Mesothelial cell of epicardium (in vitro differentiated cells): ENCODE results near the gene TRPM3. TPM values are rescaled to one million over a fixed set of nuclear protein-coding genes. Genes with fewer than 3 reads are reported as not detected.

Experiments
- DNase-seq, 2 experiments: peaks; one replicate each; pipeline ENCODE4 v3.0.0; 2021; ENCODE audit warnings: low spot score in 2 of 2; ENCODE audit not compliant: unreplicated experiment in 2 of 2
- H3K27ac Mint-ChIP-seq: 2 replicates; pipeline ENCODE4 v1.8.0; 2021; ENCODE audit warnings: mixed read lengths
- H3K27me3 Mint-ChIP-seq: 2 replicates; pipeline ENCODE4 v1.8.0; 2021; ENCODE audit warnings: low read depth, mixed read lengths
- H3K36me3 Mint-ChIP-seq: 2 replicates; pipeline ENCODE4 v1.8.0; 2021; ENCODE audit warnings: mixed read lengths
- H3K4me1 Mint-ChIP-seq: 2 replicates; pipeline ENCODE4 v1.8.0; 2021; ENCODE audit warnings: mixed read lengths
- H3K4me3 Mint-ChIP-seq: 2 replicates; pipeline ENCODE4 v1.8.0; 2021; ENCODE audit warnings: mild to moderate bottlenecking, moderate library complexity, mixed read lengths
- H3K9me3 Mint-ChIP-seq: 2 replicates; pipeline ENCODE4 v1.8.0; 2021; ENCODE audit warnings: mixed read lengths
- CTCF ChIP-seq: fragments of 200-600 bp; sonication (generic); IDR thresholded peaks from one replicate; pipeline ENCODE4 v1.5.0; 2021; ENCODE audit warnings: antibody characterized with exemption; ENCODE audit not compliant: unreplicated experiment
- total RNA-seq: library from RNA; stranded (reverse); gene quantifications from 3 replicates; pipeline ENCODE4 v1.2.1, GENCODE V29; 2021

The TRPM3 gene
- total RNA-seq, 1 donor from 2014 or later = 1.6 TPM

GRCh38 chr9:70998962-70999361 is 122.5 kb downstream of the TRPM3 start:
- H3K27me3 Mint-ChIP-seq = no peaks in the 10 kb centered on the region
- TF ChIP-seq CTCF = no peak
- H3K36me3 Mint-ChIP-seq = no peaks in the 10 kb centered on the region
- peaks cover 6% of the 10 kb centered on the region for H3K9me3 Mint-ChIP-seq
- peaks cover 15% of the 10 kb centered on the region for H3K4me1 Mint-ChIP-seq
- no peak overlapping the region for H3K4me3 Mint-ChIP-seq
- DNase-seq = no peak
- H3K27ac Mint-ChIP-seq = no peak overlapping the region

GRCh38 chr9:70995511-70995910 is 125.9 kb downstream of the TRPM3 start:
- no peak for DNase-seq
- H3K9me3 Mint-ChIP-seq = no peaks in the 10 kb centered on the region
- H3K27ac Mint-ChIP-seq = no peak overlapping the region
- no peak overlapping the region for H3K4me3 Mint-ChIP-seq
- TF ChIP-seq CTCF = no peak
- H3K4me1 Mint-ChIP-seq = peaks cover 15% of the 10 kb centered on the region
- H3K36me3 Mint-ChIP-seq = no peaks in the 10 kb centered on the region
- H3K27me3 Mint-ChIP-seq = no peaks in the 10 kb centered on the region

- Mint-ChIP-seq H3K27ac (no peak overlapping the region), H3K27me3 (no peaks in the 10 kb centered on the region), H3K36me3 (no peaks in the 10 kb centered on the region), H3K4me1 (peaks cover 15% of the 10 kb centered on the region), H3K4me3 (no peak overlapping the region), H3K9me3 (no peaks in the 10 kb centered on the region)
- no peak for DNase-seq
- no peak for TF ChIP-seq CTCF
These were observed 126.8 kb downstream of the TRPM3 start for GRCh38 chr9:70994582-70994981.

- peaks cover 14% of the 10 kb centered on the region for H3K9me3 Mint-ChIP-seq
- TF ChIP-seq CTCF = no peak
- H3K36me3 Mint-ChIP-seq = no peaks in the 10 kb centered on the region
- no peaks in the 10 kb centered on the region for H3K4me1 Mint-ChIP-seq
- no peak for DNase-seq
- H3K27me3 Mint-ChIP-seq = no peaks in the 10 kb centered on the region
- no peak overlapping the region for H3K27ac Mint-ChIP-seq
- H3K4me3 Mint-ChIP-seq = no peak overlapping the region
These were observed 132.9 kb downstream of the TRPM3 start for GRCh38 chr9:70988551-70988950.

- no peak overlapping the region for H3K4me3 Mint-ChIP-seq
- TF ChIP-seq CTCF = no peak
- DNase-seq = no peak
- peaks cover 19% of the 10 kb centered on the region for H3K9me3 Mint-ChIP-seq
- H3K27me3 Mint-ChIP-seq = no peaks in the 10 kb centered on the region
- no peaks in the 10 kb centered on the region for H3K4me1 Mint-ChIP-seq
- H3K36me3 Mint-ChIP-seq = no peaks in the 10 kb centered on the region
- no peak overlapping the region for H3K27ac Mint-ChIP-seq
These were observed 133.4 kb downstream of the TRPM3 start for GRCh38 chr9:70987986-70988385.

- no peak overlapping the region for H3K27ac Mint-ChIP-seq
- no peaks in the 10 kb centered on the region for H3K27me3 Mint-ChIP-seq
- peaks cover 21% of the 10 kb centered on the region for H3K9me3 Mint-ChIP-seq
- DNase-seq = no peak
- TF ChIP-seq CTCF = no peak
- no peaks in the 10 kb centered on the region for H3K36me3 Mint-ChIP-seq
- no peaks in the 10 kb centered on the region for H3K4me1 Mint-ChIP-seq
- H3K4me3 Mint-ChIP-seq = no peak overlapping the region
These were observed 134.4 kb downstream of the TRPM3 start for GRCh38 chr9:70986984-70987383.
